Fibroblast of the conjunctiva (primary cell): ENCODE results near the gene FXYD3.

ENCODE experiments used
- DNase-seq: peaks from one replicate; pipeline ENCODE4 v3.0.0-alpha.2; 2010; ENCODE audit warnings: low read depth

Gene FXYD3

DNA sequence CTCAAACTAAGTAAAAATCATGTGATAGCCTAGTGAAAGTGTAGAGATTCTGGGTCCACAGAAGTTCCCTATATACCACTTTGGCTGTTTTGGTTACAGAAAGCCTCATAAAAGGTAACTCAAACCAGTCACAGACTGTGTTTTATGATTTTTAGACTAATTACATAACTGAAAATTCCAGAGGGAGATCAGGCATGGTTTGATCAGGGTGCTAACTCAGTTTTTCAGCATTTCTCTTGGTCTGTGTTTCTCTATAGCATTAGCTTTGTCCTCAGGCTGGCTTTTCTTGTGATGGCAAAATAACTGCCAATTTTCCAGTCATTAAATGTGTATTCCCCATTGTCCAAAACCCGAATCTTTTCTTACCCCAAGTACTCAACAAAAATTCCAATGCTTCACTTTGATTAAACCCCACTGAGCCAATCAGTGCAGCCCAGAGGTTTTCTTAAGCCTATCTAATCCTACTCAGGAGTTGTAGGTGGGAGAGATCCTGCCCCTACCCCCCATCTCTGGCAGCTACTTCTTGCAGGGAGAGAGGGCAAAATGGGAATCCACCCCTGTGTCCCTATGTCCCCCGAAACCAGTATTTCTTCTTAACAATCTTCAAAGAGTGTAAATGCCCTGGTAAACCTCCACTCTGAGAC, 8.6 kb upstream of the FXYD3 start:
- no peak for DNase-seq

DNA sequence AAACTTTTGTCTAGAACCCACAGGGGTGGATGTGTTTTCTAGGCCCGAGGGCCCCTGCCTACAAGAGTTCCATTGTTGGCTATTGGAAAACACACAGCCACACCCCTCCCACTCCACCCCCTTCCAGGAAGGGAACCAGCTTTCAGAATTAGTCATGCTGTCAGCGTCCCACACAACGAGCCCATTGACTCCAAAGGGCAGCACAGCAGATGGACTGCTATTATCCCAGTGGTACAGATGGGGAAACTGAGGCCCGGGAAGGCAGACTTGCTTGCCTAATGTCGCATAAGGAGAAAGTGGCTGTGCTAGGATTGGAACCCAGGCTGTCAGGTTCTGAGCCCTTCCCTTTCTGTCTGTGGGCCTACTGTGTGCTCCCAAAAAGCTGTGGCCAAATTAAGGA, 8.1 kb upstream of the FXYD3 start:
- no peak for DNase-seq

DNA sequence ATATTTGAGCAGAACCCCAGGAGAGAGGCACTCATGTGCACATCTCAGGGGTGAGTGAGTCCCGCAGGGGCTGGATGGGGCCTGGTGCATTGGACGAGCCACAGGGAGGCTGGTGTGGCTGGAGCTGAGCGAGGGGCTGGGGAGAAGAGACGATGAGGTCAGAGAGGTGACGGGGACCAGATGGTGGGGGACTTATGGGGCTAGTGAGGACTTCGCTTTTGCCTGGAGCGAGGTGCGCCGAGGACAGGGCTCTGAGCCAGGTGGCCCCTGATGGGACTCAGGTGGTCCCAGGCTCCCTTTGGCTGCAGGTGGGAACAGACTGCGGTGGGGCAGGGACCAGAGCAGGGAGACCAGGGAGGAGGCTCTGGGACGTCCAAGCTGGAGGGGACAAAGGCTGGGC, 6.9 kb upstream of the FXYD3 start:
- no peak for DNase-seq

DNA sequence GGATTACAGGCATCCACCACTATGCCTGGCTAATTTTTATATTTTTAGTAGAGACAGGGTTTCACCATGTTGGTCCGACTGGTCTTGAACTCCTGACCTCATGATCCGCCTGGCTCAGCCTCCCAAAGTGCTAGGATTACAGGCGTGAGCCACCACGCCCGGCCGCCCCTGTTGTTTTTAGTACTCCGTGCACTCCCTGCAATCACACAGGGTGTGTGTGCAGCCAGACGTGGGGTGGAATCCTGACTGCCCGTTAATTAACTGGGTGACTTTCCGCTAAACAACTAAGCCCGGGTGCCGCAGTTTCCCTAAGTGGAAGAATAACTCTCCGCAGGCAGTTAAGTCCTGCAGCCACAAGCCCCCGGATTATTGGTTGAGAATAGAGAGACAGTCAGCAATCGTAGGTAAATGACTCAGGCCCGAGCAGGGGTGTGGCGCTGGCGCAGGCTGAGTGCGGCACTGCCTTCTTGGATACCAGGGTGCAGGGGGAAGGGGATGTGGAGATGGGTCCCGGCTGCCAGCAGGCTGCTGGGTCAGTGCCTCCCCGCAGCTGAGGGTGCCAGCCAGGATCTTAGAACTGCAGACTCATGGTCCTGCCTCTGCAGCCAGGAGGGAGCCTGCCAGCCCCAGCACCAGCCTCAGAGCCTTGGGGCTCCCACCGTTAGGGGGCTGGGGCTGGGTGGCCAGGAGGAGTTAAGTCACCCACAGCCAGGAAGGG, 6.1 kb upstream of the FXYD3 start:
- DNase-seq = no peak

DNA sequence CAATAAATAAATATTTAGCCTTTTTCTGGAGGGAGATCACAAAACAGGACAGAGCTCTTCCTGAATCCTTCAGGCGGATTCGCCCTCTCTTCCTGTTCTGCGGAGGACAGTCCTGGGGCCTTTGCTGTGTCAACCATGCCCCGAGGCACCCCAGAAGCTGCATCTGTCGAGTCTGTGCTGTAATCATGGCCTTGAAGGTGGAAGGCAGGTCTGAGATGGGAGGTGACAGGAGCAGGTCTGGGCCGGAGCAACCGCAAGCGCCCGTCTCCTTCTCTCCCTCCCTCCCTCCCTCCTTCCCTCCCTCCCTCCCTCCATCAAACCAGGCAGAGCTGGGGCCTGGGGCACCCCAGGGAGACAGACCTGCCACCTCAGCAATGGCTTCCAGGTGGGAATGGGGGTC, 4.6 kb upstream of the FXYD3 start:
- no peak for DNase-seq

DNA sequence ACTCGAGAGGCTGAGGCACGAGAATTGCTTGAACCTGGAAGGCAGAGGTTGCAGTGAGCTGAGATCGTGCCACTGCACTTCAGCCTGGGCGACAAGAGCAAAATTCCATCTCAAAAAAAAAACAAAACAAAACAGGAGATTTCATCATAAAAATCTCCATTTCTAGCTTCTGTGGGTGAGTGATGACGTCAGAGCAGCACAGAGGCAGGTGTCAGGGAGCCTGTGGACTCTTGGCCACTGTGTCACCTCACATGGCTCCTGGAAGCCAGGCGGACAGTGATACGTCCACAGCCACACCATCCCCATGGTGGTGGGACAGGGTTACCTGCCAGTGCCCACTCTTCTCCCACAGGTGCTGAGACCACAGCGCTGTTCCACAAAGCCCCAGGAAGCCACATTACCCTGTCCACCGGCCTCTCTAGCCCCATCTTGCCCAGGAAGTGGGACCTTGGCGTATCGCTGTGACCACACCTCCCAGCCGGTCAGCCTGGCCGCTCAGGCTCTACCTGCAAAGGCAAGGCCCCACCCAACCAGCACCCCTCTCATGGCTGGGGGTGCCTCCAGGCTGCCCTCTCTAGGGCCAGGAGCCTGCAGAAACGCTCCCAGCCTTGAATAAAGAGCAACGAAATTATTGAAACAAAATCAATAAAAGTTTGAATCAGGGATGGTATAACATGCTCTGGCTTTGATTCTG, 2.5 kb upstream of the FXYD3 start:
- no peak for DNase-seq

DNA sequence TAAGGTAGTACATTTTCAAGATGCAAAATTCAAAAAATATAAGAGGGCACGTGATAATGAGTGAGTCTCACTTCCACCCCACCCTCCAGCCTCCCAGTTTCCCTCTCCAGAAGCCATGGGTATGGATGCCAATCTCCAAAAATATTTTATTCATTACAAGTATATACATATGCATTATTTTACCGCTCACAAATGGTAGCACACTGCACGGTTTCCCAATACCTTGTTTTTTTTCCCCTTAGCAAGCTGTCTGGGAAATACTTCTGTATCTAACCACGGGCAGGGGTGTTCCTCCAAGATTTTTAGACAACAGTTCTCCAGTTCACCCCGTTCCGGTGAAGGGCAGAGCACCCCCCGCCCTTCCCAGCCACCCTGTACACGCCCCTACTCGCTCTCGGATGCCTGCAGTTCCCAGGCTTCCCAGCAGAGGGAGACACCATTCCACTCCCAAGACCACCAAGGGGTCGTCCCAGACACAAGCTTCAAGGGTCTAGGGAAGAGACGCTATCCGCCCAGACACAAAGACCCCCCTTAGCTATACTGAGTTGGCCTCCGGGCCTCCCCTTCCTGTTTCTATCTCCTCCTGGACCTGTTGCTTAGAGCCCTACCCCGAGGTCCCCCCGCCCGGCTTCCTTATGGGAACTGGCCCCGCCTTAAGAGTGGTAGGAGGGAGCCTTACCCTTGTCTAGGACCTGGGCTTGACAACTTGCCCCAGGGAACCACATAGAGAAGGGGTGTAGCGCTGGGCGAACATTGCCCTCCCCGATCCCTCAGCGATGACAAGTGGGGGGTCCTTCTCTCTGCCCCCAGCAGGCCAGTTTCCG, 1.1 kb upstream of the FXYD3 start:
- DNase-seq = no peak

DNA sequence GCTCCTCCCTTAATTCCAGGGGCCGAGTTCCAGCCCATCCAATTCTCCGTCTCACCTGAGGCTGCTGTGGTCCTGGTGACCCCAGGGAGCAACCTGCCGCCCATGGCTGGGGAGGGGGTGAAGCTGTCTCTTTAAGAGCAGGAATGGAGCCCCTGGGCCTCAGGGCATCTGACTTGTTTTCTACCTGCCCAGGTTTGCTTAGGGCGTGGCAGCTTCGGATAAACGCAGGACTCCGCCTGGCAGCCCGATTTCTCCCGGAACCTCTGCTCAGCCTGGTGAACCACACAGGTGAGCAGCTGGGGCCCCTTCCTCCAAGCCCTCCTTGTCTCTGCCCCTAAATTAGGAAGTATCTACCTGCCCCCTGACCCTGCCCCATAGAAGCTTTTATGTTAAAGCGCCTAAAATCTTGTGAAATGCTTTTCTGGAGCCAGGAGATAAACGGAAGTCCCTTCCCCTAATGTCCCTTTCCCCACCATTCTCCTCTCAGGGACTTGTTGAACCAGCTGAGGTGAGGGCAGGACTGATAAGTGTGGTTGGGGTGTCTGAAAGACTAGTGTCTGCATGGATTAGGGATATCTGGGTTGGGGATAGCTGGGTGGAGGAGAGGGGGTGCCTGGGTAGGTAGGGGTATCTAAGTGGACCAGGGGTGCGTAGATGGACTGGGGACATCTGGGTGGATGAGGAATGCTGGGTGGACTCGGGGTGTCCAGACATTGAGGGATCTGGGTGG, 614 bp downstream of the FXYD3 start:
- no peak for DNase-seq

DNA sequence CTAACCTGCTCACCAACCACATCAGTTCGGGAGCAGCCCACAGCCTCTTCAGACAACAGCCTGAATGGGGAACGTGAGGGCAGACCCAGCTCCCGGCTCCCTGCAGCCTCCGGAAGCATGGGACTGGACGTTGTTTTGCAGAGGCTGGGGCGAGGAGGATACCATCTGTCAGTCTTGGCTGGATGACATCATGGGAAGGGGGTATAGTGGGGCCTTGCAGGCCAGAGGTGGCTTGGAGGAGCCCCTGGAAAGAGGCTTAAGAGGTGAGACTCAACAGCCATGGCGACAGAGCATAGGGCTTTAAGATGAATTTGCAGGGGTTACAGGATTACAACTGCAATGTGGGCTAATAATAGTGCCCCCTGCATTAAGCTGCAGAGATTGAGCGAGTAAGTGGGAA, 1.5 kb downstream of the FXYD3 start:
- no peak for DNase-seq

DNA sequence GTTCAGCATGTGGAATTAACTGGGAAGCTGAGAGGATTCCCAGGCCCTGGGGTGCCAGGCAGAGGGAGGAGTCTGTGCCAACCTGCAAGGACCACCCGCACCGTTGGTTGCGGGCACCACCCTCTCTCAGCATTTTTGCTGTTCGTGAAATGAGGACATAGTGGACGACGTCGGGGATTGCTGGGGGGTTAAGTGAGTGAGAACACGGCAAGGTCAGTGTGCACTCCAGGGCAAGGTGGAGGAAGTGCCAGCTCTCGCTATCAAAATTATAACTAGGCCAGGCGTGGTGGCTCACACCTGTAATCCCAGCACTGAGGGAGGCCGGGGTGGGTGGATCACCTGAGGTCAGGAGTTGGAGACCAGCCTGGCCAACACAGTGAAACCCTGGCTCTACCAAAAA, 2.2 kb downstream of the FXYD3 start:
- no peak for DNase-seq

DNA sequence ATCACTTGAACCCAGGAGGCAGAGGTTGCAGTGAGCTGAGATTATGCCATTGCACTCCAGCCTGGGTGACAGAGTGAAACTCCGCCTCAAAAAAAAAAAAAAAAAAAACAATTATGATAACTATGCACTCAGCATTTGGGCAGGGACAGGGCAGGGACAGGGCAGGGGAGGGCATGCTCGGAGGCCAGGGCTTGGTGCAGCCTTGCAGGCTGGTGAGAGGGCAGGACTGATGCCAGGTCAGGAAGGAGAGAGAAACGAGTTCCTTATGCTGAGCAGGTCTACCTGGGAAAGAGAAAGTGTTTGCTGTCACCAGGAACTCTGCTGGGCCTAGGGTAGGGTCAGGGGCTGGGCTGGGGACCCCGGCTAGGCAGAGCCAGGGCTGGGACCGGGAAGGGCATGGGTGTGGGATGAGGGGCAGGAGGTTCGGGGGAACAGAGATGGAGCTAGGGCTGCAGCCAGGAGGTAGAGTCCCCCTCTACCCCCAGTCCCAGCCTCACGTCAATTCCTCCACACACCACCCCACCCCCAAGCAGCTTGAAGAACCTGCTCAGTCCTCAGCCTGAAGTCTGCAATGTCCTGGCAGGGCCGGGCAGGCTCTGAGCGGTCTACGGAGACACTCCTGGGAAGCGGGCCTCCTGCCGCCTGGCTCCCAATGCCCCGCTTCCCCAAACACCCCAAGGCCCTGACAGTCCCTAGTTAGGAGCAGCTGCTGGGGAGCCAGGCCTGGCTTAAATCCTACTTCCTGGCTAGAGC, 2.8 kb downstream of the FXYD3 start:
- DNase-seq = no peak

DNA sequence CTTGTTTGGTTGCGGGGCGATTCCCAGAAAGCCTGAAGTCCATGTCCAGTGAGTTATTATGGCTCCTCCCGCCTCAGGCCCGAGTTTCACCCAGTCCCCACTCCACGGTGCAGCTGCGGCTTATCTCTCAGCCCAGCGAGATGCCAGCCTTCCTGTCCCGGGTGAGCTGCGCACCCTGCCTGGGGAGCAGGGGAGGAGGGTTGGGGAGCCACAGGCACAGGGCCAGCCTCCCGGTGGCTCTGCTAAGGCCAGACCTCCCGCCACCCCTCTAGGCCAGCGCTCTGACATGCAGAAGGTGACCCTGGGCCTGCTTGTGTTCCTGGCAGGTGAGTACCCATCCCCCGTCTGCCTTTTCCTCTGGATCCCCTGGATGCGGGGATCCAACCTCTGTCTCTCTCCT, 3.5 kb downstream of the FXYD3 start:
- DNase-seq = no peak

DNA sequence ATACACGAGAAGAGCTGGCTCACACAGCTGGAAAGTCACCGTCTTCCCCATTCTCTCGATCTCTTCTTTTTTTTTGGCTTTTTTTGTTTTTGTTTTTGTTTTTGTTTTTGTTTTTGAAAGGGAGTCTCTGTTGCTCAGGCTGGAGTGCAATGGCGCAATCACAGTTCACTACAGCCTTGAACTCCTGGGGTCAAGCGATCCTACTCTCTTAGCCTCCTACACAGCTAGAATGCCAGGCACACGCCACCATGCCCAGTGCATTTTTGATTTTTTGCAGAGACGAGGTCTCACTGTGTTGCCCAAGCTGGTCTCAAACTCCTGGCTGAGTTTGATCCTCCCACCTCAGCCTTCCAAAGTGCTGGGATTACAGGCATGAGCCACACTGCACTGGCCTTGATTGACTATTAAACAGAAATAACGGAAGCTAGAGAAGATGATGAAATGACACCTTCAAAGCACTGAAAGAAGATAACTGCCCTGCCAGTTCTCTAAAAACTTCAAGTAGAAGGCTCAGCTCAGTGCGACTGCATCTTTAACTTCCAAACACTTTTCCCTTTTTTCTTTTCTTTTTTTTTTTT, 4.0 kb downstream of the FXYD3 start:
- no peak for DNase-seq

DNA sequence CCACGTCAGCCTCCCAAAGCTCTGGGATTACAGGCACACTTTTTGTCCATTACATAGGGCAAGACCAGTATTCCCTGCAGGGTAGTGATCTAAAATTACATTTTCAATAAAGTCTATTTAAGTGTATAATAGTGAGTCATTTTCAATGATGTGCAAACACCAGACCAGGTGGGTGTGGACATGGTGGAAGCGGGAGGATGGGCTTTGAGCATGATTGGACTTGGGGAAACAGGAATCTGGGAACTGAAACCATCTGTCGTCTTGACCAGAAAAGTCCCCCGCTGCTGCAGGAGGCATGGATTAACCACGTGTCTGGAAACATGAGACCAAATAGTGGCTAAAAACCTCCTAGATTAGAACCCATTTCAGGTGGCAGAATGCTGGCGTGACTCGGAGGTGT, 4.9 kb downstream of the FXYD3 start:
- peak; percentile 80 for DNase-seq

DNA sequence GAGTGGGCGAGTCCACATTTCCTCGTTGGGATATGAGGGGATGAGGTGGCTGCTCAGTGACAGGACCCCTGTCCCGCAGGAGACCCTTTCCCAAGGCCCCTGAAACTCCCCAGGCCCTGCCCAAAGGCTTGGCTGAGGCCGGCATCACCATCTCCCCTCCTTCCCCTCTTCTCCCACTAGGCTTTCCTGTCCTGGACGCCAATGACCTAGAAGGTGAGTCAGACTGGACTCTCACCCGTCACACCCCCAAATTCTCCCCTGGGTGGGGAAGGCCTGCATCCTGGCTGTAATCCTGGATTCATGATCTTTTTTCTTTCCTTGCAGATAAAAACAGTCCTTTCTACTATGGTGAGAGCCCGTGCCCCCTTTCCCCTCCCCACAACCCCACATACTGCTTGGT, 5.3 kb downstream of the FXYD3 start:
- no peak for DNase-seq

DNA sequence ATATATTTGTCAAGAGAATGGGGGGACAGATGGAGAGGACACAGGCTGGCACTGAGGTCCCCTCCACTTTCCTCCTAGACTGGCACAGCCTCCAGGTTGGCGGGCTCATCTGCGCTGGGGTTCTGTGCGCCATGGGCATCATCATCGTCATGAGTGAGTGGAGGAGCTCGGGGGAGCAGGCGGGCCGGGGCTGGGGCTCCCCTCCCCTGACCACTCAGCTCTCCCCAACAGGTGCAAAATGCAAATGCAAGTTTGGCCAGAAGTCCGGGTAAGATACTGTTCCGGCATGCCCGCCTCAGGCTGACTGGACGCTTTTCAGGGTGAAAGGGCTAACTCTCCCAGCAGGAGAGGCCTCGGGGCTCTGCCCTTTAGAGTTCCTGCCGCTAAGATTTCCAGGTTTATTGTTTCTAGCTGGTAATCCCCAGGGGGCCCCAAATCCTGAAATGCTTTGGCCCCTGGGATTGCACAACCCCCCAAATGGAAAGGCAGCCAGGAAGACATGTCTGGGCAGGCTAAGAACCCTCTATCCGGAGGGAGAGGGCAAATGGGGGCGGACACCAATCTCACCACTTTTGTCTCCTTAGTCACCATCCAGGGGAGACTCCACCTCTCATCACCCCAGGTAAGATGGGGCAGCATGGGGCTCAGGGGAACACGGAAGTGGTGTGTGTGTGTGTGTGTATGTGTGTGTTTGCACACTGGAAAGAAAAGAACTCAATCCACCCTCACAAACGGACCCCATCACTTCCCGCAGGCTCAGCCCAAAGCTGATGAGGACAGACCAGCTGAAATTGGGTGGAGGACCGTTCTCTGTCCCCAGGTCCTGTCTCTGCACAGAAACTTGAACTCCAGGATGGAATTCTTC, 7.3 kb downstream of the FXYD3 start:
- DNase-seq = no peak

DNA sequence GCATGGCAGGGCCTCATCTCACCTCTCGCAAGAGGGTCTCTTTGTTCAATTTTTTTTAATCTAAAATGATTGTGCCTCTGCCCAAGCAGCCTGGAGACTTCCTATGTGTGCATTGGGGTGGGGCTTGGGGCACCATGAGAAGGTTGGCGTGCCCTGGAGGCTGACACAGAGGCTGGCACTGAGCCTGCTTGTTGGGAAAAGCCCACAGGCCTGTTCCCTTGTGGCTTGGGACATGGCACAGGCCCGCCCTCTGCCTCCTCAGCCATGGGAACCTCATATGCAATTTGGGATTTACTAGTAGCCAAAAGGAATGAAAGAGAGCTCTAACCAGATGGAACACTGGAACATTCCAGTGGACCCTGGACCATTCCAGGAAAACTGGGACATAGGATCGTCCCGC, 8.0 kb downstream of the FXYD3 start:
- no peak for DNase-seq

DNA sequence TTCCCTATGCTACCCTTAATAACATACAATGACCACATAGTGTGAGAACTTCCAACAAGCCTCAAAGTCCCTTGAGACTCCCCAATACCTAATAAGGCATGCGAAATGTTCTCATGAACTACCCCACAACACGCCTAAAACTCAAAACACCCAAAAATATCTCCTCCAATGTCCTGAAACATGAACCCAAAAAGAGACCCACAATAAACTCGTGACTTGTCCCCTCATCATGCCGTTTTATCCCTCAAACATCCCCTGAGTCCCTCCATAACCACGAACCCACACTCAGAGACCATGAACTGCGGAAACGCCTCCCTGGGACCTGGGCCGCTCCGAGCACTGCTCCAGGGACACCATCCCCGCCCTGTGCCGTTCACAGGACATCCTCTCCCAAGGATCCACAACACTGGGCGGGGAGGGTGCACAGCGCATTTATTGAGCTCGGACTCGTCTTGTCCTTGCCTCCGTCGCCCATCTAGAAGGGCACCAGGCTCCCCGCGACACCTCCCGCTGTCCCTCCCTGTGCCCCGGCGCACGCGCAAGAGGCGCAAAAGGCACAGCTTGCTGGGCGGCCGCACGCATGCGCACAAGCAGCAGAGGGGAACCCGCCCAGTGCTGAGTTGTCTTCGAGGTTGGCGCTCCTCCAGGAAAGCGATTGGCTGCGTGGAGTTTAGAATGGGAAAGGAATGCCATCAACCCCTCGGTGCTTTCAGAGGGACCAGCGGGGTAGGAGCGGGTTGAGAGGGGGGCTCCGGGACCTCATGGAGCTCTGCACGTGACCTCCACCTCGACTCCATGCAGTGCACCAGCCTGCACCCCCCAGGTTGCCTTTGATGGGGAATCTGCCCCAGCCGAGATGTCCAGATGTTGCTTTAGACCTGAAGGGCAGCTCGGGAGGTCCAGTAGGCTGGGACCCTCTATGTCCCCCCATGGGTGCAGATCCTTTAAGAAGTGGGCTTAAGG, 8.8 kb downstream of the FXYD3 start:
- peak; percentile 91 for DNase-seq

DNA sequence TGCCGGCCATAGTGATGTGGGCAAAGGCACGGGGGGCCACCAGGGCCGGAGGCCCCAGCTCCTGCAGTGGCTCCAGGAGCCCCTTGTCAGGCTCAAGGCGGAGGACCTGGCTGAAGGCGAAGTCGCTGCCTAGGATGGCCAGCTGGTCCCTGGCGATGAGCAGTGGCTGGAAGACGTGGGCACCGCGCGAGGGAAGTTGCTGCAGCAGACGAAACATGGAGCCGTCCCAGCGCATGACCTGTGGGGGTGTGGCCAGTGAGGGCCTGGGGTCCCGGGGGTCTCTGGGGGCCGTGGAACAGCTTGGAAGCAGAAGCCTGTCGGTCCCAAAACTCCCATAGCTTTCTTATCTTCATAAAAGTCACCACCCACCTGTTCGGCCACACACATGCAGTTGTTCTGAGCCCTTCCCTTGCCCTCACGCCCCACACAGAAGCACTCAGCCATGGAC, 9.7 kb downstream of the FXYD3 start:
- no peak for DNase-seq
